GM11168 (cell line): ENCODE data around the gene SURF4.

ENCODE experiments used
- in situ Hi-C: fragments of 300-500 bp; cut with MboI; formaldehyde crosslinking; loops from one replicate; pipeline ENCODE4 v1.12.0; 2022; ENCODE audit warnings: low sequenced_read_pairs; ENCODE audit not compliant: unreplicated experiment

The SURF4 gene

GRCh38 chr9:133375724-133376654 lies at the start of gene SURF4, which contains the start of gene STKLD1:
Gene SURF4 (minus strand): TSS chr9:133376060. CDS start chr9:133375969, 91 bp downstream.
Gene STKLD1 (plus strand): TSS chr9:133376366. CDS start chr9:133376474, 108 bp downstream.
- in situ Hi-C loops = no loop called here

GRCh38 chr9:133425049-133425632 lies 49.3 kb upstream of the SURF4 start:
- in situ Hi-C loops = no loop called here

- in situ Hi-C loops = no loop called here
Measured at GRCh38 chr9:133424187-133424586, 48.3 kb upstream of the SURF4 start.

- in situ Hi-C loops = no loop called here
Measured at GRCh38 chr9:133423216-133423615, 47.4 kb upstream of the SURF4 start.

GRCh38 chr9:133421615-133422542 lies 46.0 kb upstream of the SURF4 start, which contains the start of gene ADAMTS13:
Gene ADAMTS13 (plus strand): TSS chr9:133422367. CDS start chr9:133422444, 77 bp downstream.
- in situ Hi-C loops = no loop called here

GRCh38 chr9:133420392-133420827 lies 44.5 kb upstream of the SURF4 start:
- in situ Hi-C loops = no loop called here

GRCh38 chr9:133419005-133419404 lies 43.1 kb upstream of the SURF4 start:
- in situ Hi-C loops = no loop called here

GRCh38 chr9:133417541-133418461 lies 41.9 kb upstream of the SURF4 start, which contains the start of gene REXO4:
Gene REXO4 (minus strand): TSS chr9:133418010. CDS start chr9:133417844, 166 bp downstream.
- in situ Hi-C loops = no loop called here

- in situ Hi-C loops = no loop called here
Measured at GRCh38 chr9:133415170-133415569, 39.3 kb upstream of the SURF4 start.

- in situ Hi-C loops = no loop called here
Measured at GRCh38 chr9:133408042-133408441, 32.2 kb upstream of the SURF4 start.

GRCh38 chr9:133406480-133407307 lies 30.8 kb upstream of the SURF4 start:
- in situ Hi-C loops = no loop called here

GRCh38 chr9:133405508-133406438 lies 29.9 kb upstream of the SURF4 start:
- in situ Hi-C loops = no loop called here

- in situ Hi-C loops = no loop called here
Measured at GRCh38 chr9:133404454-133405002, 28.7 kb upstream of the SURF4 start.

- in situ Hi-C loops = no loop called here
Measured at GRCh38 chr9:133403766-133404453, 28.1 kb upstream of the SURF4 start.

- in situ Hi-C loops = no loop called here
Measured at GRCh38 chr9:133402689-133403088, 26.8 kb upstream of the SURF4 start.

- in situ Hi-C loops = no loop called here
Measured at GRCh38 chr9:133401588-133401987, 25.7 kb upstream of the SURF4 start.
